T-helper 1 cell treated with Interleukin-12 subunit alpha and Interleukin-12 subunit beta and Interleukin-4 antibody, amounts not matched to agents 30 μg/mL and 1 μg/mL, for 36 hours (primary cell): ENCODE results near the gene GAS7.

Experiments used
- H3K27ac Mint-ChIP-seq: one replicate; pipeline ENCODE4 v1.8.0; 2021; ENCODE audit warnings: mild to moderate bottlenecking, mixed read lengths
- H3K27me3 Mint-ChIP-seq: one replicate; pipeline ENCODE4 v1.8.0; 2021; ENCODE audit warnings: low read depth, mixed read lengths
- H3K36me3 Mint-ChIP-seq: one replicate; pipeline ENCODE4 v1.8.0; 2021; ENCODE audit warnings: low read depth, mixed read lengths
- H3K4me1 Mint-ChIP-seq: one replicate; pipeline ENCODE4 v1.8.0; 2021; ENCODE audit warnings: low read depth, mixed read lengths
- H3K4me3 Mint-ChIP-seq: one replicate; pipeline ENCODE4 v1.8.0; 2021; ENCODE audit warnings: mild to moderate bottlenecking, moderate library complexity, mixed read lengths
- H3K9me3 Mint-ChIP-seq: one replicate; pipeline ENCODE4 v1.8.0; 2021; ENCODE audit warnings: mixed read lengths

GAS7 gene

GRCh38 chr17:9999919-10000695 is 198.3 kb downstream of the GAS7 start:
- Mint-ChIP-seq H3K27ac (no peak overlapping the region), H3K27me3 (no peaks in the 10 kb centered on the region), H3K4me3 (no peak overlapping the region), H3K4me1 (no peaks in the 10 kb centered on the region), H3K9me3 (peaks cover under 1% of the 10 kb centered on the region), H3K36me3 (no peaks in the 10 kb centered on the region)

GRCh38 chr17:9998060-9998459 is 200.3 kb downstream of the GAS7 start:
- no peaks in the 10 kb centered on the region for H3K4me1 Mint-ChIP-seq
- peaks cover 3% of the 10 kb centered on the region for H3K9me3 Mint-ChIP-seq
- H3K27ac Mint-ChIP-seq, result no peak overlapping the region
- H3K4me3 Mint-ChIP-seq, result no peak overlapping the region
- H3K27me3 Mint-ChIP-seq, result no peaks in the 10 kb centered on the region
- no peaks in the 10 kb centered on the region for H3K36me3 Mint-ChIP-seq

GRCh38 chr17:9994761-9995160 is 203.6 kb downstream of the GAS7 start:
- Mint-ChIP-seq H3K27me3 (no peaks in the 10 kb centered on the region), H3K9me3 (peaks cover 3% of the 10 kb centered on the region), H3K36me3 (no peaks in the 10 kb centered on the region), H3K4me1 (no peaks in the 10 kb centered on the region), H3K4me3 (no peak overlapping the region), H3K27ac (no peak overlapping the region)

GRCh38 chr17:9991796-9992195 is 206.6 kb downstream of the GAS7 start:
- Mint-ChIP-seq H3K4me3 (no peak overlapping the region), H3K27me3 (no peaks in the 10 kb centered on the region), H3K27ac (no peak overlapping the region), H3K36me3 (no peaks in the 10 kb centered on the region), H3K9me3 (peaks cover 8% of the 10 kb centered on the region), H3K4me1 (no peaks in the 10 kb centered on the region)

- H3K27me3 Mint-ChIP-seq, result no peaks in the 10 kb centered on the region
- no peaks in the 10 kb centered on the region for H3K4me1 Mint-ChIP-seq
- H3K36me3 Mint-ChIP-seq, result no peaks in the 10 kb centered on the region
- H3K9me3 Mint-ChIP-seq, result peaks cover 8% of the 10 kb centered on the region
- no peak overlapping the region for H3K4me3 Mint-ChIP-seq
- H3K27ac Mint-ChIP-seq, result no peak overlapping the region
Observed at GRCh38 chr17:9991351-9991750, 207.1 kb downstream of the GAS7 start.

GRCh38 chr17:9987779-9988585 is 210.4 kb downstream of the GAS7 start:
- no peaks in the 10 kb centered on the region for H3K27me3 Mint-ChIP-seq
- no peaks in the 10 kb centered on the region for H3K4me1 Mint-ChIP-seq
- H3K4me3 Mint-ChIP-seq, result no peak overlapping the region
- peaks cover 4% of the 10 kb centered on the region for H3K9me3 Mint-ChIP-seq
- no peak overlapping the region for H3K27ac Mint-ChIP-seq
- H3K36me3 Mint-ChIP-seq, result no peaks in the 10 kb centered on the region

GRCh38 chr17:9986754-9987382 is 211.5 kb downstream of the GAS7 start:
- H3K27ac Mint-ChIP-seq, result no peak overlapping the region
- no peaks in the 10 kb centered on the region for H3K27me3 Mint-ChIP-seq
- H3K9me3 Mint-ChIP-seq, result peaks cover 4% of the 10 kb centered on the region
- H3K36me3 Mint-ChIP-seq, result no peaks in the 10 kb centered on the region
- no peak overlapping the region for H3K4me3 Mint-ChIP-seq
- H3K4me1 Mint-ChIP-seq, result no peaks in the 10 kb centered on the region

GRCh38 chr17:9985646-9986045 is 212.8 kb downstream of the GAS7 start:
- H3K36me3 Mint-ChIP-seq, result no peaks in the 10 kb centered on the region
- peaks cover 4% of the 10 kb centered on the region for H3K9me3 Mint-ChIP-seq
- H3K4me1 Mint-ChIP-seq, result no peaks in the 10 kb centered on the region

GRCh38 chr17:9984768-9985167 is 213.6 kb downstream of the GAS7 start:
- Mint-ChIP-seq H3K36me3 (no peaks in the 10 kb centered on the region), H3K4me1 (no peaks in the 10 kb centered on the region), H3K27me3 (no peaks in the 10 kb centered on the region), H3K4me3 (no peak overlapping the region), H3K27ac (no peak overlapping the region), H3K9me3 (peaks cover 4% of the 10 kb centered on the region)

More at GRCh38 chr17:9985646-9986045, 212.8 kb downstream of the GAS7 start:
- Mint-ChIP-seq H3K4me3 (no peak overlapping the region), H3K27me3 (no peaks in the 10 kb centered on the region), H3K27ac (no peak overlapping the region)

- Mint-ChIP-seq H3K36me3 (no peaks in the 10 kb centered on the region), H3K9me3 (no peaks in the 10 kb centered on the region), H3K4me3 (no peak overlapping the region), H3K4me1 (no peaks in the 10 kb centered on the region), H3K27ac (no peak overlapping the region), H3K27me3 (no peaks in the 10 kb centered on the region)
Observed at GRCh38 chr17:9982159-9982558, 216.2 kb downstream of the GAS7 start.

- no peak overlapping the region for H3K4me3 Mint-ChIP-seq
- H3K4me1 Mint-ChIP-seq, result no peaks in the 10 kb centered on the region
- no peaks in the 10 kb centered on the region for H3K27me3 Mint-ChIP-seq
- H3K9me3 Mint-ChIP-seq, result no peaks in the 10 kb centered on the region
- no peak overlapping the region for H3K27ac Mint-ChIP-seq
- H3K36me3 Mint-ChIP-seq, result no peaks in the 10 kb centered on the region
Observed at GRCh38 chr17:9981344-9981915, 217.0 kb downstream of the GAS7 start.

GRCh38 chr17:9979463-9979995 is 218.9 kb downstream of the GAS7 start:
- no peaks in the 10 kb centered on the region for H3K4me1 Mint-ChIP-seq
- H3K4me3 Mint-ChIP-seq, result no peak overlapping the region
- H3K27ac Mint-ChIP-seq, result no peak overlapping the region
- no peaks in the 10 kb centered on the region for H3K27me3 Mint-ChIP-seq
- H3K36me3 Mint-ChIP-seq, result no peaks in the 10 kb centered on the region
- H3K9me3 Mint-ChIP-seq, result no peaks in the 10 kb centered on the region

GRCh38 chr17:9977180-9977575 is 221.2 kb downstream of the GAS7 start:
- H3K4me1 Mint-ChIP-seq, result no peaks in the 10 kb centered on the region
- H3K36me3 Mint-ChIP-seq, result no peaks in the 10 kb centered on the region
- H3K4me3 Mint-ChIP-seq, result no peak overlapping the region
- no peak overlapping the region for H3K27ac Mint-ChIP-seq
- H3K27me3 Mint-ChIP-seq, result no peaks in the 10 kb centered on the region
- no peaks in the 10 kb centered on the region for H3K9me3 Mint-ChIP-seq
